ENCODE results near the gene SP6. TPM values are rescaled to one million over a fixed set of nuclear protein-coding genes. Genes with fewer than 3 reads are reported as not detected.

SP6 gene
- total RNA-seq, 1 donor from 2014 or later = 4.7 TPM

GRCh38 chr17:47877368-47878034 is 26.5 kb upstream of the SP6 start:
- intact Hi-C loops (cut with DNase I) = no loop called here
- Histone ChIP-seq H3K4me3 (no peak overlapping the region), H3K9me3 (no peaks in the 10 kb centered on the region), H3K36me3 (no peaks in the 10 kb centered on the region), H3K27me3 (ENCODE audit: low read depth) (peaks cover 9% of the 10 kb centered on the region), H3K27ac (no peak overlapping the region), H3K4me1 (peaks cover 23% of the 10 kb centered on the region)
- DNase-seq = no peak
- TF ChIP-seq CTCF (IDR thresholded peaks at IDR 0.05) = no peak
- no peak for ATAC-seq

GRCh38 chr17:47875011-47875985 is 24.3 kb upstream of the SP6 start:
- Histone ChIP-seq H3K9me3 (no peaks in the 10 kb centered on the region), H3K27me3 (ENCODE audit: low read depth) (peaks cover 17% of the 10 kb centered on the region), H3K4me1 (peaks cover 17% of the 10 kb centered on the region), H3K36me3 (no peaks in the 10 kb centered on the region), H3K27ac (no peak overlapping the region), H3K4me3 (no peak overlapping the region)
- ATAC-seq (no peak), DNase-seq (peak; percentile 19)
- no peak for TF ChIP-seq CTCF (IDR thresholded peaks at IDR 0.05)
- intact Hi-C loops (cut with DNase I) = no loop called here

GRCh38 chr17:47873200-47874090 is 22.5 kb upstream of the SP6 start:
- no peak overlapping the region for H3K27ac ChIP-seq
- H3K4me3 ChIP-seq = no peak overlapping the region
- ATAC-seq (no peak), DNase-seq (peak; percentile 13)
- TF ChIP-seq CTCF (IDR thresholded peaks at IDR 0.05) = no peak
- H3K27me3 ChIP-seq (ENCODE audit: low read depth) = peaks cover 20% of the 10 kb centered on the region
- H3K36me3 ChIP-seq = no peaks in the 10 kb centered on the region
- intact Hi-C loops (cut with DNase I) = no loop called here
- peaks cover 17% of the 10 kb centered on the region for H3K4me1 ChIP-seq
- no peaks in the 10 kb centered on the region for H3K9me3 ChIP-seq

- H3K36me3 ChIP-seq = no peaks in the 10 kb centered on the region
- peaks cover 11% of the 10 kb centered on the region for H3K4me1 ChIP-seq
- H3K4me3 ChIP-seq = no peak overlapping the region
- DNase-seq (no peak), ATAC-seq (no peak)
- H3K27me3 ChIP-seq (ENCODE audit: low read depth) = peaks cover 20% of the 10 kb centered on the region
- H3K27ac ChIP-seq = no peak overlapping the region
- no peaks in the 10 kb centered on the region for H3K9me3 ChIP-seq
- intact Hi-C loops (cut with DNase I) = no loop called here
- no peak for TF ChIP-seq CTCF (IDR thresholded peaks at IDR 0.05)
Measured at GRCh38 chr17:47872651-47873161, 21.7 kb upstream of the SP6 start.
